Endothelial cell of umbilical vein (primary cell): ENCODE results near the gene ATP5MC2. TPM values are rescaled to one million over a fixed set of nuclear protein-coding genes. Genes with fewer than 3 reads are reported as not detected.

Experiments
- BruUV-seq: library from RNA; stranded (reverse); fragments of 400-500 nt; replicated peaks from 2 replicates; lab custom pipeline; 2021; lab: Mats Ljungman, UMichigan
- CTCF ChIA-PET: fragments of 300-600, 350-600 bp; sonication (Branson Sonifier 250); formaldehyde crosslinking; loops from one replicate; lab custom pipeline; 2021; ENCODE audit warnings: antibody characterized with exemption, inconsistent platforms; lab: Charles Lee
- POLR2A ChIA-PET: fragments of 300-600, 350-600 bp; sonication (Branson Sonifier 250); formaldehyde crosslinking; loops from one replicate; lab custom pipeline; 2021; ENCODE audit warnings: antibody characterized with exemption, inconsistent platforms; lab: Charles Lee
- DNase-seq: peaks from one replicate; pipeline ENCODE4 v3.0.0-alpha.2; 2011; ENCODE audit warnings: low read depth, low spot score
- FAIRE-seq: peaks from 2 replicates; lab custom pipeline; 2011; peaks lifted over from hg19 to GRCh38; lab: Jason Lieb, UNC
- H2AFZ ChIP-seq: 2 replicates; pipeline ENCODE4 v1.6.0; 2012; ENCODE audit warnings: low read depth, low read length, control low read depth, inconsistent platforms
- H3K27ac ChIP-seq: 2 replicates; pipeline ENCODE4 v1.5.1; 2011; ENCODE audit warnings: low read depth, mild to moderate bottlenecking, control low read depth, low read length, moderate library complexity; ENCODE audit not compliant: insufficient read depth
- H3K27me3 ChIP-seq, 2 experiments: 2 replicates each; pipeline versions ENCODE4 v1.6.0 to v1.6.1; 2011; ENCODE audit warnings: low read length in 2 of 2, mixed read lengths in 1 of 2; ENCODE audit not compliant: control insufficient read depth in 2 of 2, insufficient read depth in 2 of 2
- H3K36me3 ChIP-seq, 2 experiments: 2 replicates in 1 of 2; 3 replicates in 1 of 2; pipeline ENCODE4 v1.5.1; 2011; ENCODE audit warnings: low read length in 2 of 2, mild to moderate bottlenecking in 1 of 2, moderate library complexity in 1 of 2; ENCODE audit not compliant: control insufficient read depth in 2 of 2, insufficient read depth in 2 of 2; ENCODE audit errors: extremely low read depth in 1 of 2
- H3K4me1 ChIP-seq: 3 replicates; pipeline ENCODE4 v1.5.1; 2011; ENCODE audit warnings: mild to moderate bottlenecking, low read length; ENCODE audit not compliant: control insufficient read depth, insufficient read depth; ENCODE audit errors: extremely low read depth
- H3K4me2 ChIP-seq: 2 replicates; pipeline ENCODE4 v1.6.1; 2011; ENCODE audit warnings: low read length, control low read depth, mixed read lengths; ENCODE audit not compliant: insufficient read depth
- H3K4me3 ChIP-seq, 3 experiments: fragments of 200-600 bp in 1 of 3; sonication (generic), shearing (Covaris generic) in 1 of 3; replicated peaks in 1 of 3; 2 replicates each; pipeline ENCODE4 v1.5.1; 2011 to 2016; ENCODE audit warnings: control low read depth in 3 of 3, low read length in 3 of 3, mild to moderate bottlenecking in 2 of 3, inconsistent platforms in 1 of 3, low read depth in 1 of 3, moderate library complexity in 1 of 3; ENCODE audit not compliant: insufficient read depth in 1 of 3
- H3K79me2 ChIP-seq: 2 replicates; pipeline ENCODE4 v1.6.0; 2012; ENCODE audit warnings: low read length, inconsistent platforms; ENCODE audit not compliant: control insufficient read depth, insufficient read depth
- H3K9ac ChIP-seq: replicated peaks from 2 replicates; pipeline ENCODE3; 2011; ENCODE audit warnings: low read length, control low read depth; ENCODE audit not compliant: insufficient read depth; ENCODE audit errors: extremely low read depth
- H3K9me1 ChIP-seq: replicated peaks from 3 replicates; pipeline ENCODE4 v1.6.0; 2011; ENCODE audit warnings: mild to moderate bottlenecking, low read length; ENCODE audit not compliant: control insufficient read depth, insufficient read depth; ENCODE audit errors: extremely low read depth
- H3K9me3 ChIP-seq: replicated peaks from 2 replicates; pipeline ENCODE4 v1.5.1; 2012; ENCODE audit warnings: low read length, inconsistent platforms; ENCODE audit not compliant: control insufficient read depth, insufficient read depth
- H4K20me1 ChIP-seq: replicated peaks from 2 replicates; pipeline ENCODE3; 2011; ENCODE audit warnings: mild to moderate bottlenecking, low read length; ENCODE audit not compliant: control insufficient read depth, insufficient read depth; ENCODE audit errors: extremely low read depth
- EZH2 ChIP-seq: IDR thresholded peaks from 2 replicates; pipeline ENCODE4 v1.6.1; 2012; ENCODE audit warnings: borderline replicate concordance, low read depth, mild to moderate bottlenecking, moderate library complexity, low read length, inconsistent platforms; ENCODE audit not compliant: severe bottlenecking
- FOS ChIP-seq: IDR thresholded peaks from 2 replicates; pipeline ENCODE4 v1.6.1; 2011; ENCODE audit warnings: mild to moderate bottlenecking, low read length, moderate library complexity, borderline replicate concordance; ENCODE audit not compliant: insufficient read depth
- GATA2 ChIP-seq: IDR thresholded peaks from 2 replicates; pipeline ENCODE4 v1.7.0; 2011; ENCODE audit warnings: low read depth, mild to moderate bottlenecking, moderate library complexity, mixed read lengths, low read length; ENCODE audit not compliant: insufficient read length, insufficient read depth
- MYC ChIP-seq: IDR thresholded peaks from one replicate; pipeline ENCODE4 v1.6.1; 2011; ENCODE audit warnings: mild to moderate bottlenecking, low read depth, low read length
- POLR2A ChIP-seq: IDR thresholded peaks from 2 replicates; pipeline ENCODE4 v1.6.1; 2012; ENCODE audit warnings: low read depth, mild to moderate bottlenecking, control low read depth, low read length
- POLR2AphosphoS5 ChIP-seq: IDR thresholded peaks from 2 replicates; pipeline ENCODE4 v1.6.1; 2012; ENCODE audit warnings: low read depth, mild to moderate bottlenecking, control low read depth, low read length, moderate library complexity; ENCODE audit not compliant: insufficient read depth
- dilution Hi-C: fragments of 300-500 bp; cut with MboI; formaldehyde crosslinking; loops from one replicate; pipeline ENCODE4 v1.15.0; 2019; ENCODE audit warnings: low sequenced_read_pairs; ENCODE audit not compliant: extremely low pct_ligation_motif_present
- intact Hi-C: fragments of 100-400 bp; cut with micrococcal nuclease; formaldehyde crosslinking; loops from one replicate; pipeline ENCODE4 v1.10.0; 2022
- polyA plus RNA-seq, 4 experiments: library from polyadenylated mRNA; depleted of rRNA in 3 of 4; stranded (reverse) in 3 of 4; unstranded in 1 of 4; fragments of >200 nt; gene quantifications; 2 replicates each; pipeline versions ENCODE4 v1.2.1 to v1.2.3, GENCODE V29; 2011 to 2012; ENCODE audit warnings: missing spikeins in 1 of 4
- total RNA-seq: library from RNA; stranded (reverse); gene quantifications from 2 replicates; pipeline ENCODE4 v1.2.3, GENCODE V29; 2021

ATP5MC2 gene
- total and polyA plus RNA-seq, 2 donors (not counting 3 experiments of a cell fraction or from before 2014, with no cell fraction given) = 402 to 820 TPM

DNA sequence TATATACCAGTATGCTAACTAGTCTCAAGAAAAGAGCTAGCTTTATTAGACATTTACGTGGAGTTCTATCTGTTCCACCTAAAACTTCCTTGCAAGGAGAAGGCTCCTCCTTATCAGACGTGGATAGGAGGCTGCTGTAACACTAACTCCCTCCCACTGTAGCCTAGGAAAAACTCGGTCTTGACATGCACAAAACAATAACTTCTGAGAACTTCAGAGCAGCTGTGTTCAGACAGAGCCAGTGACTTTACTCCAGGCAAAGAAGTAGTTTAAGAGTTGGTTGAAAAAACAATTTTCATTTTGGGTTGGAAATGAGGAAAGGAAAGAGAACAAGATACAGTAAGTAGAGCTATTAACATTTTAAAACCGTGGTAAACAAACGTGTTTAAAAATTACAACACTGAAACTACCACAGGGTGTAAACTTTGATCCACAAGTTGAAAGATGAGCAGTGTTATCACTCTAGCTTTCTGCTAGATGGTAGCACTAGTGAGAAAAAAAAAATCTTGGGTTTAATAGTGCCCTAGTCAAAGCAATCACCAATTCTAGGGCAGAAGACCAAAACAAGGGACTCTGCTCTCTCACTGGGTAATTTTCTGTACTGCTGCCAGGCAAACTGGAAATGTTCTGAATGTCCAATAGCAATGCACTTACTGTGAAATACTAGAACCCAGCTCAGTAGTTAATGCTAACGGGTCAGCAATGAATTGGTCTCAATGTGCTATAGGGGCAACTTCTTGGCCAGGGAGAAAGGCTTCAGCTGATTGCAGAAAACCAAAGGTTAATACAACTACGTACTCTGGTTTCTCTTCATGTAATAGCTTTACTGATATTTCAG is 52.1 kb downstream of the ATP5MC2 start:
- Histone ChIP-seq H3K4me3 (peak overlapping the region; percentile 61 to 97 (median 87)), H3K4me1 (peaks cover 34% of the 10 kb centered on the region), H4K20me1 (no peaks in the 10 kb centered on the region), H3K36me3 (no peaks in the 10 kb centered on the region), H3K27me3 (no peaks in the 10 kb centered on the region), H3K9me3 (no peaks in the 10 kb centered on the region), H3K27ac (no peak overlapping the region), H2AFZ (no peak overlapping the region), H3K79me2 (peaks cover 66% of the 10 kb centered on the region), H3K4me2 (peak overlapping the region; percentile 100), H3K9ac (peak overlapping the region; percentile 95), H3K9me1 (no peaks in the 10 kb centered on the region)
- ChIA-PET CTCF (interaction anchor here (0.7 to 3.9 kb wide), 11 partner anchors 10 to 129 kb away, joined by 3 to 28 read pairs (median 5); partner anchors contain the start of gene ATP5MC2), POLR2A (interaction anchor here (0.6 to 0.8 kb wide), 5 partner anchors 11 to 92 kb away, joined by 3 to 4 read pairs (median 3); no protein-coding TSS in a partner anchor)
- intact Hi-C loops = loop anchor here (2.0 kb wide), 1 partner anchor 27 kb away; no protein-coding TSS in a partner anchor
- TSS peak; percentile 61 for BruUV-seq
- dilution Hi-C loops = no loop called here
- DNase-seq (peak; percentile 82), FAIRE-seq (peak; percentile 15)
- no peak for TF ChIP-seq FOS
- TF ChIP-seq POLR2A = peak; percentile 44

DNA sequence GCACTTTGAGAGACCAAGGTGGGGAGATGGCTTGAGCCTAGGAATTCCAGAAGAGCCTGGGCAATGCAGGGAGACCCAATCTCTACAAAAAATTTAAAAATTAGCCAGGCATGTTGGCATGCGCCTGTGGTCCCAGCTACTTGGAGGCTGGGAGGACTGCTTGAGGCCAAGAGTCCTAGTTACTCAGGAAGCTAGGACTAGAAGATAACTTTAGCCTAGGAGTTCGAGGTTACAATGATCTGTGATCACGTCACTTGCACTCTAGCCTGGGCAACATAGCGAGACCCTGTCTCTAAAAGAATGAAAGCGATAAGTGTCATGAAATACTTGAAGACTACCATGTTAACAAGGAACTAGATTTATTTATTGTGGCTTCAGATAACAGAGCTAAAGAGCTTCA is 53.2 kb downstream of the ATP5MC2 start:
- no peaks in the 10 kb centered on the region for H3K9me1 ChIP-seq
- no peak for DNase-seq
- ChIA-PET POLR2A (interaction anchor here (0.6 to 0.7 kb wide), 2 partner anchors 10 to 47 kb away, joined by 3 read pairs; no protein-coding TSS in a partner anchor), CTCF (interaction anchor here (0.9 to 3.9 kb wide), 11 partner anchors 10 to 128 kb away, joined by 3 to 28 read pairs (median 4); partner anchors contain the start of gene ATP5MC2)
- peaks cover 44% of the 10 kb centered on the region for H3K4me1 ChIP-seq
- H3K36me3 ChIP-seq = no peaks in the 10 kb centered on the region
- intact Hi-C loops (no loop called here), dilution Hi-C loops (no loop called here)
- TF ChIP-seq EZH2 (no peak), FOS (no peak), MYC (no peak), GATA2 (no peak), POLR2AphosphoS5 (no peak)
- H2AFZ ChIP-seq = no peak overlapping the region
- no peak for FAIRE-seq
- H3K9ac ChIP-seq = no peak overlapping the region
- no peaks in the 10 kb centered on the region for H3K9me3 ChIP-seq
- H3K4me3 ChIP-seq = no peak overlapping the region
- no TSS peak for BruUV-seq
- H3K79me2 ChIP-seq = peaks cover 71% of the 10 kb centered on the region
- H4K20me1 ChIP-seq = no peaks in the 10 kb centered on the region
- no peak overlapping the region for H3K27ac ChIP-seq
- no peaks in the 10 kb centered on the region for H3K27me3 ChIP-seq
- H3K4me2 ChIP-seq = no peak overlapping the region
